GM12878 (cell line): Measurements from ENCODE around the gene POLR2B. TPM values are rescaled to one million over a fixed set of nuclear protein-coding genes. Genes with fewer than 3 reads are reported as not detected.

Source experiments
- ATAC-seq: fragments of 200-7000 bp; cut with Tn5 transposase; 3 replicates; pipeline ENCODE4 v1.9.1; 2020; ENCODE audit warnings: mild to moderate bottlenecking, moderate library complexity
- BruUV-seq: library from RNA; stranded (reverse); fragments of 400-500 nt; replicated peaks from 2 replicates; lab custom pipeline; 2021; lab: Mats Ljungman, UMichigan
- CTCF ChIA-PET: fragments of 300-600 bp; sonication (Branson Sonifier 250); formaldehyde crosslinking; extraction: SDS; loops from one replicate; lab custom pipeline; 2021; ENCODE audit warnings: inconsistent platforms; lab: Yijun Ruan, JAX
- POLR2A ChIA-PET: fragments of 350-600 bp; formaldehyde crosslinking; extraction: SDS; loops from one replicate; lab custom pipeline; 2021; ENCODE audit warnings: inconsistent platforms; lab: Charles Lee
- RAD21 ChIA-PET: fragments of 300-600 bp; sonication (Branson Sonifier 250); formaldehyde crosslinking; loops from one replicate; lab custom pipeline; 2023; ENCODE audit warnings: antibody characterized with exemption; ENCODE audit not compliant: unreplicated experiment; lab: Charles Lee
- SMC1A ChIA-PET: fragments of 300-600 bp; sonication (Branson Sonifier 250); formaldehyde crosslinking; loops from one replicate; lab custom pipeline; 2023; ENCODE audit not compliant: unreplicated experiment, uncharacterized antibody; lab: Charles Lee
- DNase-seq: peaks from one replicate; pipeline ENCODE4 v3.0.0-alpha.2; 2011; ENCODE audit warnings: low read depth, low spot score
- FAIRE-seq: peaks from 3 replicates; lab custom pipeline; 2011; peaks lifted over from hg19 to GRCh38; lab: Jason Lieb, UNC
- H2AFZ ChIP-seq: 2 replicates; pipeline ENCODE4 v1.6.0; 2011; ENCODE audit warnings: low read depth, low read length, control low read depth; ENCODE audit not compliant: control insufficient read depth
- H3K27ac ChIP-seq: 2 replicates; pipeline ENCODE4 v1.5.1; 2011; ENCODE audit warnings: control low read depth; ENCODE audit not compliant: control insufficient read depth, insufficient read depth
- H3K27me3 ChIP-seq, 2 experiments: replicated peaks in 1 of 2; 2 replicates each; pipeline versions ENCODE4 v1.6.0 to v1.6.1; 2011; ENCODE audit warnings: low read length in 1 of 2; ENCODE audit not compliant: control insufficient read depth in 2 of 2, insufficient read depth in 2 of 2
- H3K36me3 ChIP-seq, 2 experiments: 2 replicates each; pipeline ENCODE4 v1.5.1; 2011; ENCODE audit warnings: low read length in 1 of 2; ENCODE audit not compliant: control insufficient read depth in 2 of 2, insufficient read depth in 2 of 2
- H3K4me1 ChIP-seq: 2 replicates; pipeline ENCODE4 v1.6.1; 2011; ENCODE audit warnings: mild to moderate bottlenecking, low read length, moderate library complexity, mixed read lengths; ENCODE audit not compliant: control insufficient read depth, insufficient read depth
- H3K4me2 ChIP-seq: 2 replicates; pipeline ENCODE4 v1.6.0; 2011; ENCODE audit warnings: control low read depth; ENCODE audit not compliant: control insufficient read depth, insufficient read depth
- H3K4me3 ChIP-seq: fragments of 200-600 bp; sonication (generic); 2 replicates; pipeline ENCODE4 v1.5.1; 2016
- H3K79me2 ChIP-seq: 2 replicates; pipeline ENCODE4 v1.6.0; 2011; ENCODE audit warnings: low read length; ENCODE audit not compliant: control insufficient read depth, insufficient read depth
- H3K9ac ChIP-seq: 2 replicates; pipeline ENCODE4 v1.8.0; 2011; ENCODE audit warnings: low read length, control low read depth, mixed read lengths; ENCODE audit not compliant: control insufficient read depth, insufficient read depth
- H3K9me3 ChIP-seq: replicated peaks from 3 replicates; pipeline ENCODE4 v1.5.1; 2011; ENCODE audit warnings: mild to moderate bottlenecking, low read length; ENCODE audit not compliant: control insufficient read depth, insufficient read depth
- H4K20me1 ChIP-seq: 2 replicates; pipeline ENCODE4 v1.6.0; 2011; ENCODE audit not compliant: control insufficient read depth, insufficient read depth
- BMI1 ChIP-seq: fragments of 450-650 bp; IDR thresholded peaks from 2 replicates; pipeline ENCODE4 v1.6.1; 2016; ENCODE audit warnings: mild to moderate bottlenecking, moderate library complexity, borderline replicate concordance
- CUX1 ChIP-seq: IDR thresholded peaks from 2 replicates; pipeline ENCODE4 v1.6.1; 2012; ENCODE audit warnings: improper control_type of control experiment, low read depth, low read length; ENCODE audit not compliant: insufficient replicate concordance
- DPF2 ChIP-seq: fragments of 450-650 bp; IDR thresholded peaks from 2 replicates; pipeline ENCODE4 v1.6.1; 2017; ENCODE audit warnings: mild to moderate bottlenecking
- in situ Hi-C: fragments of 300-500 bp; cut with MboI; formaldehyde crosslinking; loops from 9 replicates; pipeline ENCODE4 v1.14.3; 2018; ENCODE audit warnings: mixed read lengths
- intact Hi-C: fragments of 100-400 bp; cut with micrococcal nuclease; formaldehyde crosslinking; loops from one replicate; pipeline ENCODE4 v1.14.2; 2022; ENCODE audit not compliant: unreplicated experiment
- polyA plus RNA-seq, 11 experiments: library from polyadenylated mRNA; depleted of rRNA in 4 of 11; unstranded in 6 of 11; stranded (reverse) in 5 of 11; fragments of >200 nt; fragmentation: Nextera tagmentation in 4 of 11; fragmentation: Illumina TruSeq in 1 of 11; extraction: Ambion mirVana in 4 of 11; extraction: Trizol in 1 of 11; gene quantifications; 1 replicate in 1 of 11; 2 replicates in 10 of 11; pipeline versions ENCODE4 v1.2.1 to v1.2.3, GENCODE V29; 2011 to 2016; ENCODE audit warnings: inconsistent platforms in 2 of 11, missing spikeins in 2 of 11, low read depth in 1 of 11
- total RNA-seq, 4 experiments: library from RNA; depleted of rRNA in 3 of 4; stranded (reverse); fragments of >200 nt in 3 of 4; fragmentation: Illumina TruSeq in 1 of 4; extraction: Trizol in 1 of 4; gene quantifications; 2 replicates each; pipeline versions ENCODE4 v1.2.1 to v1.2.3, GENCODE V29; 2013 to 2021

The POLR2B gene
- total and polyA plus RNA-seq, 10 of the 15 experiments (the other 5 are each of a cell fraction or from before 2014, with no cell fraction given) = 46.0 to 183 (median 99.2) TPM

- no peak for TF ChIP-seq CUX1
Observed at GRCh38 chr4:57074744-57075143, 96.0 kb downstream of the POLR2B start (continued).

GRCh38 chr4:57075367-57075766 lies 96.7 kb downstream of the POLR2B start:
- no peak for ATAC-seq
- Histone ChIP-seq H4K20me1 (no peaks in the 10 kb centered on the region), H3K4me1 (no peaks in the 10 kb centered on the region), H2AFZ (no peak overlapping the region), H3K36me3 (no peaks in the 10 kb centered on the region), H3K79me2 (no peaks in the 10 kb centered on the region), H3K4me3 (no peak overlapping the region), H3K27me3 (no peaks in the 10 kb centered on the region), H3K9me3 (no peaks in the 10 kb centered on the region), H3K27ac (no peak overlapping the region), H3K9ac (no peak overlapping the region), H3K4me2 (no peak overlapping the region)
- no TSS peak for BruUV-seq
- intact Hi-C loops = no loop called here
- in situ Hi-C loops = no loop called here
- no peak for FAIRE-seq
- ChIA-PET SMC1A (interaction anchor here (0.8 kb wide), 1 partner anchor 14 kb away, joined by 3 read pairs; no protein-coding TSS in a partner anchor), RAD21 (no interaction called here), POLR2A (no interaction called here), CTCF (no interaction called here)
- no peak for DNase-seq
- TF ChIP-seq BMI1 (no peak), DPF2 (no peak)
